GM19240 (cell line): Measurements from ENCODE around the gene CFAP43.
"Not testable (repeated sequence)": the region's sequence is repeated elsewhere in the genome, so short reads cannot be mapped to it uniquely, and the experiment has no call there.

Experiments
- DNase-seq: peaks from one replicate; pipeline ENCODE4 v3.0.0; 2011; ENCODE audit warnings: low spot score; ENCODE audit not compliant: insufficient read length

CFAP43 gene

GRCh38 chr10:104256335-104256961 is 24.3 kb upstream of the CFAP43 start:
- DNase-seq, result no peak

GRCh38 chr10:104255311-104255981 is 23.3 kb upstream of the CFAP43 start:
- no peak for DNase-seq

- DNase-seq, result peak; percentile 24
These were observed 22.5 kb upstream of the CFAP43 start, which contains the start of gene GSTO1 for GRCh38 chr10:104254493-104255310. GSTO1 (plus strand) TSS chr10:104254892; CDS start chr10:104254929, 37 bp downstream.

GRCh38 chr10:104253606-104254410 is 21.6 kb upstream of the CFAP43 start:
- DNase-seq, result no peak

- no peak for DNase-seq
These were observed 20.9 kb upstream of the CFAP43 start for GRCh38 chr10:104253106-104253505.

GRCh38 chr10:104252368-104252767 is 20.2 kb upstream of the CFAP43 start:
- no peak for DNase-seq

GRCh38 chr10:104251443-104251842 is 19.3 kb upstream of the CFAP43 start:
- no peak for DNase-seq

GRCh38 chr10:104250371-104250770 is 18.2 kb upstream of the CFAP43 start:
- no peak for DNase-seq

- DNase-seq, result not testable (repeated sequence)
These were observed 16.8 kb upstream of the CFAP43 start for GRCh38 chr10:104248931-104249330.

- DNase-seq, result no peak
These were observed 15.5 kb upstream of the CFAP43 start for GRCh38 chr10:104247513-104248146.

GRCh38 chr10:104246976-104247375 is 14.8 kb upstream of the CFAP43 start:
- no peak for DNase-seq

- DNase-seq, result no peak
These were observed 13.0 kb upstream of the CFAP43 start for GRCh38 chr10:104245066-104245632.

- DNase-seq, result no peak
These were observed 11.3 kb upstream of the CFAP43 start for GRCh38 chr10:104243512-104243911.

GRCh38 chr10:104243009-104243408 is 10.8 kb upstream of the CFAP43 start:
- not testable (repeated sequence) for DNase-seq

- no peak for DNase-seq
These were observed 10.4 kb upstream of the CFAP43 start for GRCh38 chr10:104242545-104242944.

- no peak for DNase-seq
These were observed 7.9 kb upstream of the CFAP43 start for GRCh38 chr10:104240078-104240477.

- DNase-seq, result no peak
These were observed 3.6 kb upstream of the CFAP43 start for GRCh38 chr10:104235801-104236200.

GRCh38 chr10:104234934-104235333 is 2.8 kb upstream of the CFAP43 start:
- DNase-seq, result no peak

- no peak for DNase-seq
These were observed 1.7 kb upstream of the CFAP43 start for GRCh38 chr10:104233817-104234216.

GRCh38 chr10:104232613-104233102 is 494 bp upstream of the CFAP43 start:
- DNase-seq, result no peak
